Ectodermal cell (in vitro differentiated cells): Measurements from ENCODE around the gene CDC42EP5.

Experiments
- H3K27ac ChIP-seq: 2 replicates; pipeline ENCODE4 v1.7.0; 2013; ENCODE audit warnings: mild to moderate bottlenecking, low read depth, low read length; ENCODE audit not compliant: insufficient read depth, poor library complexity, severe bottlenecking
- H3K27me3 ChIP-seq: 2 replicates; pipeline ENCODE4 v1.7.0; 2013; ENCODE audit warnings: mild to moderate bottlenecking, low read length; ENCODE audit not compliant: insufficient read depth, control insufficient read depth, poor library complexity, severe bottlenecking
- H3K36me3 ChIP-seq: one replicate; pipeline ENCODE4 v1.7.0; 2013; ENCODE audit warnings: low read length; ENCODE audit not compliant: control insufficient read depth, insufficient read depth
- H3K4me1 ChIP-seq: one replicate; pipeline ENCODE4 v1.7.0; 2013; ENCODE audit warnings: low read length; ENCODE audit not compliant: control insufficient read depth, insufficient read depth
- H3K4me3 ChIP-seq: 2 replicates; pipeline ENCODE4 v1.7.0; 2013; ENCODE audit warnings: low read depth, low read length, control low read depth; ENCODE audit not compliant: insufficient read depth
- H3K9me3 ChIP-seq: 2 replicates; pipeline ENCODE4 v1.7.0; 2013; ENCODE audit warnings: mild to moderate bottlenecking, low read length, moderate library complexity; ENCODE audit not compliant: control insufficient read depth
- WGBS, 2 experiments: methylation state at CpG; one replicate each; pipeline ENCODE4 v1.1.7; 2013; ENCODE audit warnings: missing lambda C conversion rate in 2 of 2; 5-methylcytosine and 5-hydroxymethylcytosine counted together

The CDC42EP5 gene

DNA sequence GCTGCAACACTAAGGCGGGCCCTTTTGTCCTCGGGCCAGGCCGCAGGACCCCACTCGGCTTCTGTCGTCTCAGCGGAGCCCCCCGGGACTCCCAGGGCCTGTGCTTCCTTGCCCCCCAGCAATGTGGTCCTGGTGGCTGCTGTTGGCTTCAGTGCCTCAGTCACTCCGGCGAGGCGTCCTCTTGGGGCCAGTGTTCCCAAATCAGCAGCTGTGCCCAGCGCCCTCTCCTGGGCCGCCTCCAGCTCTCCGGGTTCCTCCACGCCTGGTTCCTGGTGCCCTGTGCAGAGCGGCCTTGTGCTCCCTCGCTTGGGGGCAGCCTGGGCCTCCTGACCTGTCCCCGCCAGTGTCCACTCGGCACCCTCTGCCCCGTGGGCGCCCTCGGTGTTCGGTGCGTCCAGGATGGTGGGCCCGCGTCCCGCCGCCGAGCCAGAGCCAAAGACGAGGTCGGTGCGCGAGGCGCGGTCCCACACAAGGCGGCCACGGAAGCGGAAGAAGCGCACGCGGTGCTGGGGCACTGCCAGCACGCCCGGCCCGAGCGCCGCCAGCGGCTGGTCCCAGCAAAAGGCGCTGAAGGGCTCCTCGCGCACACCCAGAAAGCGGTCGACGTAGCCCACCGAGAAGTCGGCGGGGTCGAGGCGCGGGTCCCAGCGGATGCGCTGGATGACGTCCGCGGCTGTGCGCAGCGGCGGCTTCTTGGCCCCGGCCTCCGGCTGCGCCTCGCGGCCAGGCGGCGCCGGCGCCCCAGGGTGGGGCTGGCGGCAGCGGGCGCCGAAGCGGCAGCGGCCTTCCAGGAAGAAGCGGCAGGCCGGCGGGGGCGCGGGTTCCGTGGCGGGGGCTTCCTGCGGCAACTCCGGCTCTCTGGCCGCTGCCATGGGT is 10.2 kb downstream of the CDC42EP5 start:
- 10% methylated on average over 91 of the region's 91 CpGs for WGBS, 2 experiments
- Histone ChIP-seq H3K27ac (peak overlapping the region; percentile 55), H3K4me3 (peak overlapping the region; percentile 51), H3K27me3 (peaks cover 18% of the 10 kb centered on the region), H3K4me1 (no peaks in the 10 kb centered on the region), H3K9me3 (no peaks in the 10 kb centered on the region), H3K36me3 (peaks cover 35% of the 10 kb centered on the region)

DNA sequence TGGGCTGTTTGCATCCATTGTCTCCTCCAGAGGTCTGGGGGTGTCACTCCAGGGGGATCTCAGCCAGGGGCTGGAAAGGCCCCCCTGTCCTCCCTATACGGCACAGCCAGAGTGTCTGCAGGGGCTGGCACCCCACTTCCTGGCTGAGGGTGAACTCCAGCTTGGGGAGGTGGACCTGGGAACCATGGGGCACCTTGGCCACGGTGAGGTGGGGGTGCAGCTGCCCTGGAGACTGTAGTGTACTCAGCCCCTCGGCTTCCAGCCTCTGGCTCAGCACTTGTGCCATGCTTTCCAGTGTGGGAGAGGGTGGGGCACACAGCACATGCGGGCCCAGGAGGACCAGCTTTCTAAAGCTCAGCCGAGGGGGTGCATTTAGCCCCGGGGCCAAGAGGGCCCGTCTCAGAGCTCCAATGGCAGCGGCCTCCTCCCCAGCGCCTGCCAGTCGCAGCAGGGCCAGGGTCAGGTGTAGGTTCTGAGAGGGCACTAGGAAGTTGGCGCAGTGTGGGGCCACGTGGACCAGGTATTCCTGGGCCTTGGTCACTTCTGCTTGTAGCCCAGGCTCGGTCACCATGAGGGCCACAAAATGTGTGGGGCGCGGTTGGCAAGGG is 10.9 kb downstream of the CDC42EP5 start:
- H3K27ac ChIP-seq: no peak overlapping the region

DNA sequence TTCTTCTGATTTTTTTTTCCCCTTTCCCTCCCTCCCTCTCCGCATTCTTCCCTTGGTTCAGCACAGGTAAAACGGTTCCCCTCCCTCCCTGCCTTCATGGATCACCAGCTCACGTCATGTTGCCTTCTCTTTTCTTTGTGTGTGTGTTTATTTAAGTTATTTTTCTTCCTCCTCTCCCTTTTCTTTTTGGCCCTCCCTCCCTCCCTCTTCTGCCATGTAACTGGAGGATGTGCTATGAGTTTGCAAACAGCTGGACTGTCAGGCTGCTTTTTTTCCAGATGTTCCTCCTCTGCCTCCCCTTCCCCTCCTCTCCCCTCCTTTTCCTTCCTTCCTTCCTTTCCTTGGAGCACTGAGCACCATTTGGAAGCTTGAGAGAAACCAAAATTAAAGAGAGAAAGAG is 11.5 kb downstream of the CDC42EP5 start:
- no peak overlapping the region for H3K27ac ChIP-seq
- H3K4me3 ChIP-seq: no peak overlapping the region
- WGBS, 2 experiments: 70 to 81% methylated on average over 2 of the region's 3 CpGs

More for the DNA sequence above, 10.9 kb downstream of the CDC42EP5 start:
- Histone ChIP-seq H3K4me1 (no peaks in the 10 kb centered on the region), H3K4me3 (peak overlapping the region; percentile 51), H3K9me3 (no peaks in the 10 kb centered on the region), H3K36me3 (peaks cover 42% of the 10 kb centered on the region), H3K27me3 (peaks cover 18% of the 10 kb centered on the region)
- WGBS, 2 experiments: 92 to 94% methylated on average over 15 of the region's 15 CpGs

DNA sequence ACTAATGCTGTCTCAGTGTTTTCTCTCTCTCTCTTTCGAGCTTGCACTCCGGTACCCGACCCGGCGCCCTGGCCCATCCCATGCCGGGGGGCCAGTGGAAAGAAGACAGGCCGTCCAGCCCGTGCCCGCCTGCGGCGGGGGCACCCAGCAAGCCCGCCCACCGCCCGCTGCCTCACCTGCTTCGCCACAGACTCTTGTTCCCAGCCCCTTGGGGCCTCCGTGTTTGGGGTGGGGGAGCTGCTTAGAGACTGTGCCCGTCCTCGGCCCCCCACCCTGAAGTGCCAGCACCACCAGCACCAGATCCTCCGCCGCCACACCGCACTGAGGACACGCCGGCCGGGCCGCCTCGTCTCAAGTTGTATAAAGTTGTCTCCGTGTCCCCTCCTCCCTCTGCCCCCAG is 11.9 kb downstream of the CDC42EP5 start:
- Histone ChIP-seq H3K36me3 (peaks cover 52% of the 10 kb centered on the region), H3K4me3 (no peak overlapping the region)
- 94 to 95% methylated on average over 27 of the region's 27 CpGs for WGBS, 2 experiments

More for the DNA sequence above, 11.5 kb downstream of the CDC42EP5 start:
- Histone ChIP-seq H3K9me3 (no peaks in the 10 kb centered on the region), H3K27me3 (peaks cover 18% of the 10 kb centered on the region), H3K4me1 (no peaks in the 10 kb centered on the region), H3K36me3 (peaks cover 48% of the 10 kb centered on the region)

DNA sequence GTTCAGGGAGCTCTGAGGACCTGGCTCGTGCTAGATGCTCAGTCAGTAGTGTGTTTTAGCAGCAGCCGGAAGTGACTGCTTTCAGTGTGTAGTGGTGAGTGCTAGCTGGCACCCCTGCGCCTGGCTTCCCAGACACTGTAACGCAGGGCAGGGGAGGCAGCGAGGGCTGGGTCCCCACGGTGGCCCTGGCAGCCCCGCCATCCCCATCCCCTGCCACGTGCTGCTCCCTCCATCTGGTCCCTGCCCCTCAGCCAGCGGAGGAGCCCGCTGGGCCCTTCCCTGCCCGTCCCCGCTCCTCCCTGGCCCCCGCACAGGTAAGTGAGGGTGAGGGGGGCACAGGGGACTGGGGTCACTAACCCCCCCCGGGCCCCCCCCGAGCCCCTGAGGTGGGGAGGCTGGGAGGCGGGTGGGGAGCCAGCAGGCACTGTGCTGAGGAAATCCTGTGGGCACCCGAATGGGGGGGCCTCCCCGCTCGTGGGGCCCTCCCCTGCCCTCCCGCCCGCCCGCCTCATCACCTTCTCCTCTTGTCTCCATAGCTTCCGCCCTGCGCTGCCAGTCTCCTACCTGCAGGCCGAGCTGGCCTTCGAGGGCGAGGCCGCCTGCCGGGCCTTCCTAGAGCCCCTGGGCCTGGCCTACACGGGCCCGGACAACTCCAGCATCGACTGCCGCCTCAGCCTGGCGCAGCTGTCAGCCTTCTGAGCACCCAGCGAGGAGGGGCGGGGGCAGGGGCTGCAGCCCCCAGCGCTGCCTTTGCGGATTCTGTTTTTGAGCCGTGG is 12.7 kb downstream of the CDC42EP5 start:
- 94% methylated on average over 39 of the region's 39 CpGs for WGBS, 2 experiments
- Histone ChIP-seq H3K4me3 (no peak overlapping the region), H3K36me3 (peaks cover 60% of the 10 kb centered on the region), H3K4me1 (no peaks in the 10 kb centered on the region), H3K27ac (no peak overlapping the region), H3K27me3 (peaks cover 9% of the 10 kb centered on the region), H3K9me3 (no peaks in the 10 kb centered on the region)

More for the DNA sequence above, 11.9 kb downstream of the CDC42EP5 start:
- no peaks in the 10 kb centered on the region for H3K9me3 ChIP-seq
- peaks cover 15% of the 10 kb centered on the region for H3K27me3 ChIP-seq
- no peaks in the 10 kb centered on the region for H3K4me1 ChIP-seq
- H3K27ac ChIP-seq: no peak overlapping the region

DNA sequence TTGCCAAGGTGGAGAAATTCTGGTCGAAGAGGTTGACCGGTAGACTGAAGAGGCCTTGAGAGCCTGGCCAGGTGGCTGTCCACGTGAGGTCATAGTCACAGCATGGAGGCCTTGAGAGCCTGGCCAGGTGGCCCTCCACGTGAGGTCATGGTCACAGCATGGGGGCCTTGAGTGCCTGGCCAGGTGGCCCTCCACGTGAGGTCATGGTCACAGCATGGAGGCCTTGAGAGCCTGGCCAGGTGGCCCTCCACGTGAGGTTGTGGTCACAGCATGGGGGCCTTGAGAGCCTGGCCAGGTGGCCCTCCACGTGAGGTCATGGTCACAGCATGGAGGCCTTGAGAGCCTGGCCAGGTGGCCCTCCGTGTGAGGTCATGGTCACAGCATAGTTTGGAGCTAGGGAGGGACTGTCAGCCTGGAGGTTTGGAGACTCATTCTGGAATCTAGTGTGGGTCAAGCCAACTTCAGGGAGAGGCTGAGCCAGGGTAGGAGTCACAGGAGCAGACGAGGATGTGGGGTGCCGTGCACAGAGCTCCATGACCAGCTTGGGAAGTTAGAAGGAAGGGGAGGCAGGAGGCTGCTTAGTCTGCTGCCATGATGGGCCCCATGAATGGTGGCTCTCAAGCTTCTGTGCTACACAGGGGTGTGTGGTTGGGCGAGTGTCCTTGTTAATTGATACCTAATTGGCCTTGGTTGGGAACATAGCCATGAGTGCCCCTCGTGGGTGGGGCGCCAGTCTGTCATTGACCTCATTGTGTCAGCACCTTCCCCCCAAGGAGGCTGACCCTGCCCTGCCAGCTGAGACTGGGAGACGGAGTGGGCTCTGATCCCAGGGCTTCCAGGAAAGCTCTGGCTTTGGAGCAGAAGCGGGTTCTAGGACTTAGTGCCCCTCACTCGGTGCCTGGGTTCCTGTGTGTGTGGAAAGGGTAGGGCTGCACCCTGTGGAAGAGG is 13.5 kb downstream of the CDC42EP5 start:
- Histone ChIP-seq H3K36me3 (peaks cover 67% of the 10 kb centered on the region), H3K27me3 (peaks cover 6% of the 10 kb centered on the region), H3K4me3 (no peak overlapping the region), H3K9me3 (no peaks in the 10 kb centered on the region), H3K4me1 (no peaks in the 10 kb centered on the region), H3K27ac (no peak overlapping the region)
- WGBS, 2 experiments: 95 to 96% methylated on average over 16 of the region's 16 CpGs

DNA sequence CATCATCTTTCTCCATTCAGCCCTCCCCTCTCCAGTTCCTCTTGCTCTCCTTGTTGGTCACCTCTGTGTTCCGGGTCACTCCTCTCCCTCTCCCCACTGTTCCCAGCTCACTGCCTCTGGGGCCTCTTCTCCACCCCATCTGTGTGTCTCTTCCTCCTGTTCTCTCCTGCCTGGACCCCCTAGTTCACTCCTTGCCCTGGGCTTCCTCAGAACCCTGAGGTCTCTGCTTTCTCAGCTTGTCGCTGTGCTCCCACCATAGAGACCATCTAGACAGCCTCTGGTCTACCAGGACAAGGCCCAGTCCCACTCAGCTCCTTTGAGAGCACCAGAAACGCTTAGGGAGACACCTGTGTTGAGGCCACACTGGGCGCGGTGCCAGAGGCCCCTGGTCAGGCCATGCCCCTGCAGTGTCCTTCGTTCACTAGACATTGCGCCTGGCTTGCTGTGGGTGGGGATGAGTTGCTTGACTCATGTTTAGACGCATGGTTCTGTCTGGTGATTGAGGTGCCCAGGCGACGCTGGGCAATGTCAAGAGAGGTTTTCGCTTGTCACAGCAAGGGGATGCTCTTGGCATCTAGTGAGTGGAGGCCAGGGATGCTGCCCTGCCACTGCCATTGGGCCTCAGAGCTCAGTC is 14.3 kb downstream of the CDC42EP5 start:
- Histone ChIP-seq H3K4me3 (no peak overlapping the region), H3K36me3 (peaks cover 75% of the 10 kb centered on the region), H3K27ac (no peak overlapping the region), H3K4me1 (no peaks in the 10 kb centered on the region), H3K9me3 (no peaks in the 10 kb centered on the region), H3K27me3 (peaks cover 6% of the 10 kb centered on the region)
- WGBS, 2 experiments: 96 to 97% methylated on average over 11 of the region's 11 CpGs

DNA sequence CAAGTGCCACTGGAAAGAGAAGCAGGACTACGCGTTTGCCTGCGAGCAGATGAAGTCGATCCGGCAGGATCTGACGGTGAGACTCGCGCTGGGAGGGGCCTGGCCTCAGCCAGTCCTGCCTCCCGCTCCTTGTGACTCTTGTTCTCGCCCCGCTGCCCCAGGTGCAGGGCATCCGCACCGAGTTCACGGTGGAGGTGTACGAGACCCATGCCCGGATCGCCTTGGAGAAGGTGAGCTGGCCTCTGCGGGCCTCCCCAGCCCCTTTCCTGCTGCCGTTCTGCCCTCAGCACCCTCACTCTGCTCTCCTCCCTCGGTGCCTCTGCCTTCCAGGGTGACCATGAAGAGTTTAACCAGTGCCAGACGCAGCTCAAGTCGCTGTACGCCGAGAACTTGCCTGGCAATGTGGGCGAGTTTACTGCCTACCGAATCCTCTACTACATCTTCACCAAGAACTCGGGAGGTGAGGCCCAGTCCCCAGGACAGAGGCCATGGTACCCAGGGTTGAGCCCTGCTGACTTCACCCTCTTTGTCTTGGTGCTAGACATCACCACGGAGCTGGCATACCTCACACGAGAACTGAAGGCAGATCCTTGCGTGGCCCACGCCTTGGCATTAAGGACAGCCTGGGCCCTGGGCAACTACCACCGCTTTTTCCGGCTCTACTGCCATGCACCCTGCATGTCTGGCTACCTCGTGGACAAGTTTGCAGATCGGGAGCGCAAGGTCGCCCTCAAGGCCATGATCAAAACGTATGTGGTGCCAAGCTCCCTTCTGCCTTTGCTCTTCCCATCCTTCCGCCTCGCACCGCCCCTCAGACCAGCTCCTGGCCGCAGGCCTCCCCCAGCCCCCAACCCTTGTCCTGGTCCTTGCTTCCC is 15.1 kb downstream of the CDC42EP5 start:
- H3K36me3 ChIP-seq: peaks cover 82% of the 10 kb centered on the region
- 93 to 94% methylated on average over 42 of the region's 42 CpGs for WGBS, 2 experiments
- H3K4me3 ChIP-seq: no peak overlapping the region
- no peaks in the 10 kb centered on the region for H3K9me3 ChIP-seq
- H3K4me1 ChIP-seq: no peaks in the 10 kb centered on the region
- H3K27me3 ChIP-seq: peaks cover 2% of the 10 kb centered on the region
- H3K27ac ChIP-seq: no peak overlapping the region
